Measurements from ENCODE around the gene SLC25A25.

DNA sequence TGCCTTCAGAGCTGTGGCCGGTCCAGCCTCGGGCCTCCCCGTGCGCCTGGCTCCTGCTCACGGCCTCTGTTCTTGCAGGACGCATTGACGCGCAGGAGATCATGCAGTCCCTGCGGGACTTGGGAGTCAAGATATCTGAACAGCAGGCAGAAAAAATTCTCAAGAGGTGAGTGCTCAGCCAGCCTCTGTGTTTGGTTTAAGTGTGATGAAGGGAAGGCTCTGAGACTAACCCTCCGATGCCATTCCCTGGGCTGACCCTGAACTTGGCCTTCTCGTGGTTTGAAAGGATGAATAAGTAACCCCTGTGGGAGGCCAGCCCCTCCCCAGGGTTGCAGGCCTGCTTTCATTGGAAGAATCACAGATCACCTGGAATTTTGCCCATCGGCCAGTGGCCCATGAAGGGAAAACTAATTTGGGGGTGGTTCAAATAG, 33.2 kb downstream of the SLC25A25 start:
- TF ChIP-seq NFIC (IDR thresholded peaks at IDR 0.05) (no peak), RAD21 (CRISPR knock-in tag; conservative IDR thresholded peaks at IDR 0.05 in 1 of 2, IDR thresholded peaks at IDR 0.05 in 1 of 2) (no peak), EP300 (IDR thresholded peaks at IDR 0.05; ENCODE audit: low read length) (no peak), ZNF175 (CRISPR knock-in tag; IDR thresholded peaks at IDR 0.05; ENCODE audit: low read depth) (no peak), POLR2AphosphoS2 (IDR thresholded peaks at IDR 0.05; ENCODE audit: low read length) (no peak), ZNF507 (tag; conservative IDR thresholded peaks at IDR 0.05) (no peak), ZNF444 (CRISPR knock-in tag; IDR thresholded peaks at IDR 0.05) (no peak), FOXK2 (conservative IDR thresholded peaks at IDR 0.05 in 1 of 2, IDR thresholded peaks at IDR 0.05 in 1 of 2; ENCODE audit: low read depth in 2 of 2) (no peak), NCOA1 (IDR thresholded peaks at IDR 0.05; ENCODE audit: low read depth) (no peak), BRD4 (IDR thresholded peaks at IDR 0.05) (no peak), SP1 (CRISPR knock-in tag; IDR thresholded peaks at IDR 0.05) (no peak)
- TF ChIP-seq, protein P1, sequence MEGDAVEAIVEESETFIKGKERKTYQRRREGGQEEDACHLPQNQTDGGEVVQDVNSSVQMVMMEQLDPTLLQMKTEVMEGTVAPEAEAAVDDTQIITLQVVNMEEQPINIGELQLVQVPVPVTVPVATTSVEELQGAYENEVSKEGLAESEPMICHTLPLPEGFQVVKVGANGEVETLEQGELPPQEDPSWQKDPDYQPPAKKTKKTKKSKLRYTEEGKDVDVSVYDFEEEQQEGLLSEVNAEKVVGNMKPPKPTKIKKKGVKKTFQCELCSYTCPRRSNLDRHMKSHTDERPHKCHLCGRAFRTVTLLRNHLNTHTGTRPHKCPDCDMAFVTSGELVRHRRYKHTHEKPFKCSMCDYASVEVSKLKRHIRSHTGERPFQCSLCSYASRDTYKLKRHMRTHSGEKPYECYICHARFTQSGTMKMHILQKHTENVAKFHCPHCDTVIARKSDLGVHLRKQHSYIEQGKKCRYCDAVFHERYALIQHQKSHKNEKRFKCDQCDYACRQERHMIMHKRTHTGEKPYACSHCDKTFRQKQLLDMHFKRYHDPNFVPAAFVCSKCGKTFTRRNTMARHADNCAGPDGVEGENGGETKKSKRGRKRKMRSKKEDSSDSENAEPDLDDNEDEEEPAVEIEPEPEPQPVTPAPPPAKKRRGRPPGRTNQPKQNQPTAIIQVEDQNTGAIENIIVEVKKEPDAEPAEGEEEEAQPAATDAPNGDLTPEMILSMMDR (IDR thresholded peaks at IDR 0.05 in 2 of 3, conservative IDR thresholded peaks at IDR 0.05 in 1 of 3; ENCODE audit: insufficient read depth in 2 of 3, low read depth in 1 of 3, low read length in 3 of 3) = no peak
